Hepatocyte (in vitro differentiated cells): ENCODE data around the gene RIC8A.

Experiments
- EZH2 ChIP-seq: fragments of 200-600 bp; sonication (generic); IDR thresholded peaks from 2 replicates; pipeline ENCODE4 v1.6.1; 2016; ENCODE audit warnings: antibody characterized with exemption, mild to moderate bottlenecking, borderline replicate concordance
- EZH2phosphoT487 ChIP-seq: fragments of 200-600 bp; sonication (generic); IDR thresholded peaks from one replicate; pipeline ENCODE4 v1.6.1; 2018; ENCODE audit warnings: antibody characterized with exemption, mild to moderate bottlenecking, low read depth, moderate library complexity; ENCODE audit not compliant: unreplicated experiment, severe bottlenecking
- TF ChIP-seq, protein P1 (sequence below): fragments of 200-600 bp; sonication (generic); IDR thresholded peaks from 2 replicates; pipeline ENCODE4 v1.5.1; 2016; ENCODE audit warnings: antibody characterized with exemption, mild to moderate bottlenecking; ENCODE audit not compliant: poor library complexity

DNA sequence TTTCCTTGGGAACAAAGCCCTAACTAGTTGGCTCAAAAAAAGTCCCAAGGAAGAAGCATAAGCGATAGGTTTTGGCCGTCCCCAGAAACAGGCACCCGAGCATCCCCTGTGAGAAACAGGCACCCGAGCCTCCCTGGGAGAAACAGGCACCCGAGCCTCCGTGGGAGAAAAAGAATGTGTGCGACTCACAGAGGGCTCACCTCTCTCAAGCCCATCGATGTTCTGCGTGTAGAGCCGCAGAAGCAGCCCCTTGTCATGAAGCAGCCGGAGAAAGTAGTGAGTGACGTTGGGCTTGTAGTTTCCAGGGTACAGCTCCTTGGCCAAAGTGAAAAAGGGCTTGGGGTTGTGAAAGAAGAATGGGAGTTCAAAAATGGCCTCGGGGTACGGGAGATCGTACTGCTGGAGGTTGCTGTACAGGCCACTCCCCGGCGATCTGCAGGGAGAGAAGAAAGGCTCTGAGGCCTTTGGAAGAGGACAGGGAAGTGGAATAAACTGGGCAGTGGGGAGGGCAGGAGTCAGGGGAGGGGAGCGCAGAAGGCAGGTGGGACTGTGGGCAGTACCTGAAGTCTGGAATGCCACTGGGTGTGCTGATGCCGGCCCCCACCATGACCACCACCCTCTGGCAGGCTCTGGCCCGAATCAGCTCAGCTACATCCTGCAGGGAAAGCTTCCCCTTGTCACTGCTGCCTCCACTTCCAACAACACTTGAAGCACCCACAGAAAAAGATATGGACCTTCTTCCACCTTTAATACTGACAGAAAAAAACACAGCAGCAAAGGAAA, 25.5 kb downstream of the RIC8A start:
- TF ChIP-seq, protein P1, sequence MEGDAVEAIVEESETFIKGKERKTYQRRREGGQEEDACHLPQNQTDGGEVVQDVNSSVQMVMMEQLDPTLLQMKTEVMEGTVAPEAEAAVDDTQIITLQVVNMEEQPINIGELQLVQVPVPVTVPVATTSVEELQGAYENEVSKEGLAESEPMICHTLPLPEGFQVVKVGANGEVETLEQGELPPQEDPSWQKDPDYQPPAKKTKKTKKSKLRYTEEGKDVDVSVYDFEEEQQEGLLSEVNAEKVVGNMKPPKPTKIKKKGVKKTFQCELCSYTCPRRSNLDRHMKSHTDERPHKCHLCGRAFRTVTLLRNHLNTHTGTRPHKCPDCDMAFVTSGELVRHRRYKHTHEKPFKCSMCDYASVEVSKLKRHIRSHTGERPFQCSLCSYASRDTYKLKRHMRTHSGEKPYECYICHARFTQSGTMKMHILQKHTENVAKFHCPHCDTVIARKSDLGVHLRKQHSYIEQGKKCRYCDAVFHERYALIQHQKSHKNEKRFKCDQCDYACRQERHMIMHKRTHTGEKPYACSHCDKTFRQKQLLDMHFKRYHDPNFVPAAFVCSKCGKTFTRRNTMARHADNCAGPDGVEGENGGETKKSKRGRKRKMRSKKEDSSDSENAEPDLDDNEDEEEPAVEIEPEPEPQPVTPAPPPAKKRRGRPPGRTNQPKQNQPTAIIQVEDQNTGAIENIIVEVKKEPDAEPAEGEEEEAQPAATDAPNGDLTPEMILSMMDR, result no peak
- TF ChIP-seq EZH2 (no peak), EZH2phosphoT487 (no peak)
